HG03469 (cell line): Measurements from ENCODE around the gene PCDHGB4.
"Not testable (repeated sequence)": the region's sequence is repeated elsewhere in the genome, so short reads cannot be mapped to it uniquely, and the experiment has no call there.

Experiments
- ATAC-seq: cut with Tn5 transposase; IDR thresholded peaks from one replicate; pipeline ENCODE4 v1.9.1; 2021; ENCODE audit warnings: mild to moderate bottlenecking, moderate library complexity, moderate number of reproducible peaks; ENCODE audit not compliant: unreplicated experiment

PCDHGB4 gene

GRCh38 chr5:141397756-141398551, 10.5 kb downstream of the PCDHGB4 start, which contains the start of gene PCDHGB5:
Gene PCDHGB5 (plus strand): TSS chr5:141397947. CDS start chr5:141398128, 181 bp downstream.
- not testable (repeated sequence) for ATAC-seq

GRCh38 chr5:141398608-141399007, 11.1 kb downstream of the PCDHGB4 start:
- ATAC-seq, result no peak

GRCh38 chr5:141399555-141400258, 12.2 kb downstream of the PCDHGB4 start:
- ATAC-seq, result no peak

- no peak for ATAC-seq
These were observed 15.2 kb downstream of the PCDHGB4 start, which contains the start of gene PCDHGA9 for GRCh38 chr5:141402553-141403243. Gene PCDHGA9 (plus strand): TSS chr5:141402778. CDS start chr5:141402953, 175 bp downstream.

- ATAC-seq, result no peak
These were observed 15.9 kb downstream of the PCDHGB4 start for GRCh38 chr5:141403387-141403786.

- not testable (repeated sequence) for ATAC-seq
These were observed 20.4 kb downstream of the PCDHGB4 start, which contains the start of gene PCDHGB6 for GRCh38 chr5:141407790-141408505. Gene PCDHGB6 (plus strand): TSS chr5:141408021. CDS start chr5:141408203, 182 bp downstream.

GRCh38 chr5:141409598-141410306, 22.3 kb downstream of the PCDHGB4 start:
- ATAC-seq, result no peak

- ATAC-seq, result no peak
These were observed 24.1 kb downstream of the PCDHGB4 start for GRCh38 chr5:141411575-141411974.

- peak; percentile 54 for ATAC-seq
These were observed 25.5 kb downstream of the PCDHGB4 start, which contains the start of gene PCDHGA10 for GRCh38 chr5:141412854-141413539. Gene PCDHGA10 (plus strand): TSS chr5:141412987. CDS start chr5:141413176, 189 bp downstream.

- ATAC-seq, result no peak
These were observed 26.1 kb downstream of the PCDHGB4 start for GRCh38 chr5:141413540-141414069.

GRCh38 chr5:141414548-141415274, 27.2 kb downstream of the PCDHGB4 start:
- ATAC-seq, result not testable (repeated sequence)

GRCh38 chr5:141415275-141415618, 27.7 kb downstream of the PCDHGB4 start:
- ATAC-seq, result not testable (repeated sequence)

GRCh38 chr5:141417494-141418172, 30.1 kb downstream of the PCDHGB4 start, which contains the start of gene PCDHGB7:
Gene PCDHGB7 (plus strand): TSS chr5:141417677. CDS start chr5:141417860, 183 bp downstream.
- peak; percentile 52 for ATAC-seq

- ATAC-seq, result no peak
These were observed 31.8 kb downstream of the PCDHGB4 start for GRCh38 chr5:141419074-141419880.

- ATAC-seq, result no peak
These were observed 33.5 kb downstream of the PCDHGB4 start, which contains the start of gene PCDHGA11 for GRCh38 chr5:141420855-141421488. Gene PCDHGA11 (plus strand): TSS chr5:141421051. CDS start chr5:141421228, 177 bp downstream.

GRCh38 chr5:141421489-141421855, 34.0 kb downstream of the PCDHGB4 start:
- ATAC-seq, result no peak
